Parathyroid adenoma (tissue), 2 donors: ENCODE results near the gene ZFYVE1.

Source experiments
- H2AFZ ChIP-seq: fragments of 300-600 bp; sonication (generic); one replicate; pipeline ENCODE4 v1.7.0; 2017; ENCODE audit warnings: antibody characterized with exemption, mild to moderate bottlenecking
- H3K27ac ChIP-seq: fragments of 300-600 bp; sonication (generic); one replicate; pipeline ENCODE4 v1.7.0; 2017
- H3K27me3 ChIP-seq: fragments of 300-600 bp; sonication (generic); one replicate; pipeline ENCODE4 v1.7.0; 2017; ENCODE audit warnings: low read length; ENCODE audit not compliant: control insufficient read depth, insufficient read depth
- H3K36me3 ChIP-seq: fragments of 300-600 bp; sonication (generic); one replicate; pipeline ENCODE4 v1.7.0; 2017; ENCODE audit warnings: low read length; ENCODE audit not compliant: control insufficient read depth, insufficient read depth
- H3K4me1 ChIP-seq: fragments of 300-600 bp; sonication (generic); one replicate; pipeline ENCODE4 v1.7.0; 2017; ENCODE audit warnings: control low read depth
- H3K4me2 ChIP-seq: fragments of 300-600 bp; sonication (generic); one replicate; pipeline ENCODE4 v1.7.0; 2017; ENCODE audit warnings: low read length
- H3K4me3 ChIP-seq: fragments of 300-600 bp; sonication (generic); one replicate; pipeline ENCODE4 v1.7.0; 2017; ENCODE audit warnings: low read depth, low read length
- H3K79me2 ChIP-seq: fragments of 300-600 bp; sonication (generic); one replicate; pipeline ENCODE4 v1.7.0; 2017; ENCODE audit warnings: control low read depth
- H3K9ac ChIP-seq: fragments of 300-600 bp; sonication (generic); one replicate; pipeline ENCODE4 v1.7.0; 2017; ENCODE audit warnings: mild to moderate bottlenecking
- H3K9me3 ChIP-seq: fragments of 300-600 bp; sonication (generic); one replicate; pipeline ENCODE4 v1.7.0; 2017; ENCODE audit warnings: low read length; ENCODE audit not compliant: control insufficient read depth
- TF ChIP-seq, protein P1 (sequence below): fragments of 300-600 bp; sonication (generic); IDR thresholded peaks from one replicate; pipeline ENCODE4 v1.7.0; 2017; ENCODE audit warnings: antibody characterized with exemption, mild to moderate bottlenecking
- donor health status: primary hyperparathyroidism.

The ZFYVE1 gene

DNA sequence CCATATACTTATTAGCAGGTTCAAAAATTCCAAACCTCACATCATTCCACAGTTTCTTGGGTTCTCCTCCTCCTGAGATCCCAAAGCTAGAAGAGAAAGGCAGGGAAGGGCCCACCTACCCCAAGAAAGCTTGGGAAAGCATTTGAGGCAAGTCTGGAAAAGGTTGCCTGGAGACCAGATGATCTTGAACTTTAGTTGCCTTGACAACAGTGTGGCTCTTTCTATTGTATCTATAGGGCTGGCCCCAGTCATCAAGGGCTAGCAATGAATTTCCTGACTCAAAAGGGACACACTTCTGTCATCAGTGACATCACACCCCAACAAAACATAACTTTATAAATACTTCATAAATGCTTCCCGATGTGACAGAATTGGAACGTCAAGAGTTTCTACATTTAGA is 40.0 kb downstream of the ZFYVE1 start:
- Histone ChIP-seq H2AFZ (no peak overlapping the region), H3K4me3 (no peak overlapping the region), H3K9me3 (no peaks in the 10 kb centered on the region), H3K79me2 (no peaks in the 10 kb centered on the region), H3K27me3 (no peaks in the 10 kb centered on the region), H3K36me3 (no peaks in the 10 kb centered on the region), H3K4me1 (no peaks in the 10 kb centered on the region), H3K27ac (no peak overlapping the region), H3K4me2 (no peak overlapping the region), H3K9ac (no peak overlapping the region)
- TF ChIP-seq, protein P1, sequence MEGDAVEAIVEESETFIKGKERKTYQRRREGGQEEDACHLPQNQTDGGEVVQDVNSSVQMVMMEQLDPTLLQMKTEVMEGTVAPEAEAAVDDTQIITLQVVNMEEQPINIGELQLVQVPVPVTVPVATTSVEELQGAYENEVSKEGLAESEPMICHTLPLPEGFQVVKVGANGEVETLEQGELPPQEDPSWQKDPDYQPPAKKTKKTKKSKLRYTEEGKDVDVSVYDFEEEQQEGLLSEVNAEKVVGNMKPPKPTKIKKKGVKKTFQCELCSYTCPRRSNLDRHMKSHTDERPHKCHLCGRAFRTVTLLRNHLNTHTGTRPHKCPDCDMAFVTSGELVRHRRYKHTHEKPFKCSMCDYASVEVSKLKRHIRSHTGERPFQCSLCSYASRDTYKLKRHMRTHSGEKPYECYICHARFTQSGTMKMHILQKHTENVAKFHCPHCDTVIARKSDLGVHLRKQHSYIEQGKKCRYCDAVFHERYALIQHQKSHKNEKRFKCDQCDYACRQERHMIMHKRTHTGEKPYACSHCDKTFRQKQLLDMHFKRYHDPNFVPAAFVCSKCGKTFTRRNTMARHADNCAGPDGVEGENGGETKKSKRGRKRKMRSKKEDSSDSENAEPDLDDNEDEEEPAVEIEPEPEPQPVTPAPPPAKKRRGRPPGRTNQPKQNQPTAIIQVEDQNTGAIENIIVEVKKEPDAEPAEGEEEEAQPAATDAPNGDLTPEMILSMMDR = no peak

DNA sequence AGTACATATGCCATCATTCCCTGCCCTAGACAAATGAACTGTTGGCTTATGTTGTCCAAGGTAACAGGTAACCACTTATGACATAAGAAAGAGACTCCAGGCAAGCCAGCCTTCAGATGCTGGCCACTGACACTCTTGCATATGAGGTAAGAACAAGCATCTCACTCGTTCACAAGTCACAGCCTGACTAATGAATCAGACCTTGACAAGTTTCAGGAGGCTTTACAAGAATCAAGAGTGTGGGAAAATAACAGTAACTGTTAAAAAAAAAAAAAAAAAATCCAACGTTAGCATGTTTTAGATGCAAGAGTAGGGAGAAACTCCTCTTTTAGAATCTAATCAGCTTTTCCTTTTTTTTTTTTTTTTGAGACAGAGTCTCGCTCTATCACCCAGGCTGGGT is 40.7 kb downstream of the ZFYVE1 start:
- H3K4me1 ChIP-seq = no peaks in the 10 kb centered on the region
- H3K79me2 ChIP-seq = no peaks in the 10 kb centered on the region
- H3K9ac ChIP-seq = no peak overlapping the region
- TF ChIP-seq, protein P1 = no peak
- no peak overlapping the region for H3K27ac ChIP-seq
- no peaks in the 10 kb centered on the region for H3K9me3 ChIP-seq
- H3K4me2 ChIP-seq = no peak overlapping the region
- no peaks in the 10 kb centered on the region for H3K36me3 ChIP-seq
- no peak overlapping the region for H3K4me3 ChIP-seq
- H3K27me3 ChIP-seq = no peaks in the 10 kb centered on the region
- no peak overlapping the region for H2AFZ ChIP-seq

DNA sequence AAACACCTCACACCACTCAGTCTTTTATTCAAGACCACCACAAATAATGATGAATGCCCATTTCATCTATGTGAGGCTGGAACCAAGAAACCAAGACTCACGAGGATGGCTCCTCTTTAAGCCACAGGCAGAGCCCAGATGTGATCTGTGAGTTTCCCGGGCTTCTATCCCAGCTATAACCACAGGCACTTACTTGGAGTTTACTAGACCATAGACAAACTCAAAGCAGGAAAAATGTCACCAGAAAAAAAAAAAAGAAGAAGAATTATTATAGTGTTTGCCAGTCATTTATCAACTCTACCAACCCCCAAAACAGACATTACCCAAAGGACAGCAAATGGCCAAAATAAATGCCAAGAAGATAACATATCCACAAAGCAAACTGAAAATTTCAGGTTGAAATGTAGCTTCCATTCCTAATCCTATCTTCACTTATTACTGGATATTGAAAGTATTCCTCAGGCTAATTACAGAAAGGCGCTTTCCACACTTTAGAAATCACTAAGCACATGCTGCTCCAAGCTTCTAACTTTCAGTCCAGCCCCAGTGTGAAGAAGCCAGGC is 44.7 kb downstream of the ZFYVE1 start:
- H2AFZ ChIP-seq = no peak overlapping the region
- H3K27me3 ChIP-seq = no peaks in the 10 kb centered on the region
- H3K9me3 ChIP-seq = no peaks in the 10 kb centered on the region
- TF ChIP-seq, protein P1 = no peak
- no peaks in the 10 kb centered on the region for H3K79me2 ChIP-seq
- no peaks in the 10 kb centered on the region for H3K4me1 ChIP-seq
- H3K4me2 ChIP-seq = no peak overlapping the region
- H3K27ac ChIP-seq = no peak overlapping the region
- no peak overlapping the region for H3K9ac ChIP-seq
- H3K4me3 ChIP-seq = no peak overlapping the region
- no peaks in the 10 kb centered on the region for H3K36me3 ChIP-seq

DNA sequence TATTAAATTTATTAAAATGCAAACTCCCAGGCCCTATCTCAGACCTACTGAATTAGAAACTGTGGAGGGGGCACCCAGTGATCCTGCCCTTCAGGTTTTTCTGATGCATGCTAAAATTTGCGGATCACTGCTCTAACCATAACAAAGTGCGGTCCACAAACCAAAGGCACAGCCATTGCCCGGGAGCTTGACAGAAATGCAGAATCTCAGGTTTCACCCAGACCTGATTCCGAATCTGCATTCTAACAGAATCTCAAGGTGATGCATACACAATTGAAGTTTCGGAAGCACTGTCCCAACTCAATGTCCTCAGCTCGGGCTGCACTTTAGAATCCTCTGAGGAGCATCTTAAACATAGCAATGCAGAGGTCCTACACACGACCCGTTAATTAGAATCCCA is 46.0 kb downstream of the ZFYVE1 start:
- TF ChIP-seq, protein P1 = no peak
- Histone ChIP-seq H3K27ac (no peak overlapping the region), H3K79me2 (no peaks in the 10 kb centered on the region), H3K4me1 (no peaks in the 10 kb centered on the region), H3K4me3 (no peak overlapping the region), H2AFZ (no peak overlapping the region), H3K4me2 (no peak overlapping the region), H3K9me3 (no peaks in the 10 kb centered on the region), H3K9ac (no peak overlapping the region), H3K36me3 (no peaks in the 10 kb centered on the region), H3K27me3 (no peaks in the 10 kb centered on the region)

DNA sequence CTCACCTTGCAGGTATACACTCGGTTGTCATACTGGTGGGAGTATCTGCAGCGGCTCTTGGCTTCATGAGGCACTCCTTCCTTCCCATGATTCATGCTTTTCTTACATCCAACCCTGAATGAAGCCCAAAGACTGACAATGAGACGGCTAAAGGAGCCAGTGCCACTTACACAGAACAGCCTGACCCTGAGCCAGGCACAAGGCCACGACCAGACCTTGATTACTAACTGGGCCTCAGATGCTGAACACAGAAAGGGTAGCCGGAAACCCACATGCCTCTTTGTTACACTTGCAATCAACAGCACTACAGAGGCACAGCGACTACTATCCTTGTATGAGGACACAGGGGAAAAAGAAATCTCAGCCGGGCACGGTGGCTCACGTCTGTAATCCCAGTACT is 48.0 kb downstream of the ZFYVE1 start:
- Histone ChIP-seq H3K4me1 (no peaks in the 10 kb centered on the region), H2AFZ (no peak overlapping the region), H3K9ac (no peak overlapping the region), H3K9me3 (no peaks in the 10 kb centered on the region), H3K27me3 (no peaks in the 10 kb centered on the region), H3K27ac (no peak overlapping the region), H3K4me2 (no peak overlapping the region), H3K4me3 (no peak overlapping the region), H3K36me3 (no peaks in the 10 kb centered on the region), H3K79me2 (no peaks in the 10 kb centered on the region)
- TF ChIP-seq, protein P1 = no peak
